ACC112 (cell line): ENCODE measurements around the gene IQCK.

ENCODE experiments used
- H2AFZ ChIP-seq: fragments of 200-600 bp; sonication (generic); one replicate; pipeline ENCODE4 v1.6.0; 2017; ENCODE audit warnings: antibody characterized with exemption, low read length; ENCODE audit not compliant: unreplicated experiment
- H3K27ac ChIP-seq: fragments of 200-600 bp; sonication (generic); 2 replicates; pipeline ENCODE4 v1.5.1; 2014; ENCODE audit warnings: low read depth, mild to moderate bottlenecking, antibody characterized with exemption, low read length, moderate library complexity
- H3K27me3 ChIP-seq: fragments of 200-600 bp; sonication (generic); 2 replicates; pipeline ENCODE4 v1.6.1; 2014; ENCODE audit warnings: mild to moderate bottlenecking, antibody characterized with exemption, low read length, moderate library complexity, mixed read lengths; ENCODE audit not compliant: insufficient read depth
- H3K36me3 ChIP-seq: fragments of 200-600 bp; sonication (generic); 2 replicates; pipeline ENCODE4 v1.6.1; 2016; ENCODE audit warnings: mild to moderate bottlenecking, antibody characterized with exemption, low read length, moderate library complexity, mixed read lengths; ENCODE audit not compliant: insufficient read depth
- H3K4me1 ChIP-seq: fragments of 200-600 bp; sonication (generic); one replicate; pipeline ENCODE4 v1.6.1; 2016; ENCODE audit warnings: low read length, mixed read lengths; ENCODE audit not compliant: insufficient read depth, unreplicated experiment, control insufficient read depth
- H3K4me3 ChIP-seq: fragments of 200-600 bp; sonication (generic); 2 replicates; pipeline ENCODE4 v1.5.1; 2014; ENCODE audit warnings: mild to moderate bottlenecking, low read depth, low read length
- H3K79me2 ChIP-seq: fragments of 200-600 bp; sonication (generic); one replicate; pipeline ENCODE4 v1.6.0; 2016; ENCODE audit warnings: low read length; ENCODE audit not compliant: control insufficient read depth, unreplicated experiment, insufficient read depth

The IQCK gene

GRCh38 chr16:19708296-19709205 is 9.5 kb upstream of the IQCK start:
- Histone ChIP-seq H3K27ac (no peak overlapping the region), H3K4me3 (no peak overlapping the region), H3K4me1 (peaks cover 12% of the 10 kb centered on the region), H2AFZ (no peak overlapping the region), H3K36me3 (peaks cover 31% of the 10 kb centered on the region; the same call in 1 of the 2 replicates), H3K79me2 (no peaks in the 10 kb centered on the region), H3K27me3 (no peaks in the 10 kb centered on the region)

GRCh38 chr16:19709381-19710136 is 8.5 kb upstream of the IQCK start:
- Histone ChIP-seq H3K27me3 (no peaks in the 10 kb centered on the region), H3K36me3 (peaks cover 24% of the 10 kb centered on the region; the same call in 1 of the 2 replicates), H3K27ac (no peak overlapping the region), H2AFZ (no peak overlapping the region), H3K79me2 (no peaks in the 10 kb centered on the region), H3K4me1 (peaks cover 8% of the 10 kb centered on the region), H3K4me3 (no peak overlapping the region)

GRCh38 chr16:19710191-19710908 is 7.7 kb upstream of the IQCK start:
- no peak overlapping the region for H3K4me3 ChIP-seq
- H3K79me2 ChIP-seq, result no peaks in the 10 kb centered on the region
- H3K36me3 ChIP-seq, result peaks cover 21% of the 10 kb centered on the region; the same call in 1 of the 2 replicates
- no peak overlapping the region for H3K27ac ChIP-seq
- H3K4me1 ChIP-seq, result peaks cover under 1% of the 10 kb centered on the region
- H2AFZ ChIP-seq, result no peak overlapping the region
- H3K27me3 ChIP-seq, result no peaks in the 10 kb centered on the region

- Histone ChIP-seq H3K4me1 (peaks cover 7% of the 10 kb centered on the region), H3K36me3 (peaks cover 14% of the 10 kb centered on the region; the same call in 1 of the 2 replicates), H3K4me3 (no peak overlapping the region), H2AFZ (no peak overlapping the region), H3K79me2 (peaks cover 6% of the 10 kb centered on the region), H3K27ac (no peak overlapping the region), H3K27me3 (no peaks in the 10 kb centered on the region)
Measured at GRCh38 chr16:19710991-19711545, 7.0 kb upstream of the IQCK start.

GRCh38 chr16:19711643-19712042 is 6.4 kb upstream of the IQCK start:
- Histone ChIP-seq H3K4me1 (peaks cover 13% of the 10 kb centered on the region), H3K27ac (no peak overlapping the region), H3K79me2 (peaks cover 12% of the 10 kb centered on the region), H3K27me3 (no peaks in the 10 kb centered on the region), H2AFZ (no peak overlapping the region), H3K4me3 (no peak overlapping the region), H3K36me3 (peaks cover 9% of the 10 kb centered on the region; the same call in 1 of the 2 replicates)

GRCh38 chr16:19712418-19713058 is 5.5 kb upstream of the IQCK start:
- Histone ChIP-seq H3K27me3 (no peaks in the 10 kb centered on the region), H3K4me3 (no peak overlapping the region), H3K27ac (no peak overlapping the region), H3K4me1 (peaks cover 14% of the 10 kb centered on the region), H2AFZ (no peak overlapping the region), H3K36me3 (peaks cover 9% of the 10 kb centered on the region; the same call in 1 of the 2 replicates), H3K79me2 (peaks cover 21% of the 10 kb centered on the region)

- Histone ChIP-seq H3K27ac (no peak overlapping the region), H3K4me3 (no peak overlapping the region), H3K4me1 (peaks cover 14% of the 10 kb centered on the region), H3K27me3 (no peaks in the 10 kb centered on the region), H2AFZ (no peak overlapping the region), H3K36me3 (peaks cover 9% of the 10 kb centered on the region; the same call in 1 of the 2 replicates), H3K79me2 (peaks cover 27% of the 10 kb centered on the region)
Measured at GRCh38 chr16:19713697-19714096, 4.4 kb upstream of the IQCK start.

- peaks cover 35% of the 10 kb centered on the region for H3K79me2 ChIP-seq
- H3K27me3 ChIP-seq, result no peaks in the 10 kb centered on the region
- H3K4me1 ChIP-seq, result peaks cover 21% of the 10 kb centered on the region
- no peak overlapping the region for H2AFZ ChIP-seq
- peak overlapping the region; percentile 95; the same call in 1 of the 2 replicates for H3K4me3 ChIP-seq
- no peak overlapping the region for H3K27ac ChIP-seq
- peaks cover 6% of the 10 kb centered on the region; the same call in 1 of the 2 replicates for H3K36me3 ChIP-seq
Measured at GRCh38 chr16:19715566-19715965, 2.5 kb upstream of the IQCK start.

GRCh38 chr16:19716183-19716582 is 1.9 kb upstream of the IQCK start:
- Histone ChIP-seq H3K36me3 (peaks cover 6% of the 10 kb centered on the region; the same call in 1 of the 2 replicates), H3K79me2 (peaks cover 35% of the 10 kb centered on the region)

More at GRCh38 chr16:19716183-19716582, 1.9 kb upstream of the IQCK start:
- Histone ChIP-seq H3K27me3 (no peaks in the 10 kb centered on the region), H3K4me1 (peaks cover 21% of the 10 kb centered on the region), H2AFZ (no peak overlapping the region), H3K4me3 (peak overlapping the region; percentile 95), H3K27ac (no peak overlapping the region)
